Esophagus squamous epithelium (tissue), 4 donors: ENCODE measurements around the gene UGT1A8.

Source experiments
- CTCF ChIP-seq, 6 experiments: fragments of 450-650 bp in 4 of 6; fragments of 200-600 bp in 2 of 6; sonication (generic) in 2 of 6; IDR thresholded peaks; one replicate each; pipeline ENCODE4 v1.5.1; 2016 to 2019; ENCODE audit warnings: antibody characterized with exemption in 6 of 6, mild to moderate bottlenecking in 4 of 6, moderate library complexity in 4 of 6
- POLR2A ChIP-seq, 4 donors: fragments of 450-650 bp; IDR thresholded peaks; one replicate each; pipeline ENCODE4 v1.6.1; 2017; ENCODE audit warnings: antibody characterized with exemption in 4 of 4, mild to moderate bottlenecking in 4 of 4, moderate library complexity in 3 of 4

GRCh38 chr2:233811732-233812131, 194.3 kb downstream of the UGT1A8 start:
- no peak for TF ChIP-seq CTCF (IDR thresholded peaks at IDR 0.05)
- TF ChIP-seq POLR2A (IDR thresholded peaks at IDR 0.05), result no peak
